ENCODE measurements around the gene TSC1. TPM values are rescaled to one million over a fixed set of nuclear protein-coding genes. Genes with fewer than 3 reads are reported as not detected.

TSC1 gene
- total RNA-seq, 4 donors from 2014 or later, result 48.4 to 206 (median 92.3) TPM

DNA sequence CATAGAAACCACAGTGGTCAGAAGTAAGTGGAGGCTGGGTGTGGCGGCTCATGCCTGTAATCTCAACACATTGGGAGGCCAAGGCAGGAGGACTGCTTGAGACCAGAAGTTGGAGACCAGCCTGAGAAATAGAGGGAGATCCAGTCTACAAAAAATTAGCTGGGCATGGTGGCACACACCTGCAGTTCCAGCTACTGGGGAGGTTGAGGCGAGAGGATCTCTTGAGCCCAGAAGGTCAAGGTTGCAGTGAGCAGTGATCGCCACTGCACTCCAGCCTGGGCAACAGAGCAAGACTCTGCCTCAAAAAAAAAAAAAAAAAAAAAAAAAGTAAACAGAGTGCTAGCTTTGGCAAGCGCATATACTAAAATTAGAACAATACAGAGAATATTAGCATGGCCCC is 90.9 kb downstream of the TSC1 start:
- H3K9me3 ChIP-seq, result no peaks in the 10 kb centered on the region
- in situ Hi-C loops (cut with MboI; ENCODE audit: low pct_ligation_motif_present in 1 of 4, low pct_unique_long_range_greater_than_20kb in 1 of 4, low sequenced_read_pairs in 3 of 4) (no loop called here), intact Hi-C loops (cut with DNase I; ENCODE audit: low total_unique reads) (no loop called here)
- no peaks in the 10 kb centered on the region for H3K36me3 ChIP-seq
- no peak overlapping the region for H3K27ac ChIP-seq
- peaks cover 0 to 18% (median 2%) of the 10 kb centered on the region in 4 donors for H3K4me1 ChIP-seq
- DNase-seq, result no peak
- H3K4me3 ChIP-seq, result no peak overlapping the region
- 93 to 94% methylated on average over 4 of the region's 4 CpGs for WGBS, 2 donors (ENCODE audit: low coverage in 1 of 2)
- TF ChIP-seq POLR2AphosphoS5 (IDR thresholded peaks at IDR 0.05), result no peak
- no peak for TF ChIP-seq EP300 (IDR thresholded peaks at IDR 0.05; ENCODE audit: low read depth)
- TF ChIP-seq, protein P1, sequence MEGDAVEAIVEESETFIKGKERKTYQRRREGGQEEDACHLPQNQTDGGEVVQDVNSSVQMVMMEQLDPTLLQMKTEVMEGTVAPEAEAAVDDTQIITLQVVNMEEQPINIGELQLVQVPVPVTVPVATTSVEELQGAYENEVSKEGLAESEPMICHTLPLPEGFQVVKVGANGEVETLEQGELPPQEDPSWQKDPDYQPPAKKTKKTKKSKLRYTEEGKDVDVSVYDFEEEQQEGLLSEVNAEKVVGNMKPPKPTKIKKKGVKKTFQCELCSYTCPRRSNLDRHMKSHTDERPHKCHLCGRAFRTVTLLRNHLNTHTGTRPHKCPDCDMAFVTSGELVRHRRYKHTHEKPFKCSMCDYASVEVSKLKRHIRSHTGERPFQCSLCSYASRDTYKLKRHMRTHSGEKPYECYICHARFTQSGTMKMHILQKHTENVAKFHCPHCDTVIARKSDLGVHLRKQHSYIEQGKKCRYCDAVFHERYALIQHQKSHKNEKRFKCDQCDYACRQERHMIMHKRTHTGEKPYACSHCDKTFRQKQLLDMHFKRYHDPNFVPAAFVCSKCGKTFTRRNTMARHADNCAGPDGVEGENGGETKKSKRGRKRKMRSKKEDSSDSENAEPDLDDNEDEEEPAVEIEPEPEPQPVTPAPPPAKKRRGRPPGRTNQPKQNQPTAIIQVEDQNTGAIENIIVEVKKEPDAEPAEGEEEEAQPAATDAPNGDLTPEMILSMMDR (IDR thresholded peaks at IDR 0.05), result no peak
- no peak for TF ChIP-seq POLR2A (IDR thresholded peaks at IDR 0.05)
- no peaks in the 10 kb centered on the region for H3K27me3 ChIP-seq

DNA sequence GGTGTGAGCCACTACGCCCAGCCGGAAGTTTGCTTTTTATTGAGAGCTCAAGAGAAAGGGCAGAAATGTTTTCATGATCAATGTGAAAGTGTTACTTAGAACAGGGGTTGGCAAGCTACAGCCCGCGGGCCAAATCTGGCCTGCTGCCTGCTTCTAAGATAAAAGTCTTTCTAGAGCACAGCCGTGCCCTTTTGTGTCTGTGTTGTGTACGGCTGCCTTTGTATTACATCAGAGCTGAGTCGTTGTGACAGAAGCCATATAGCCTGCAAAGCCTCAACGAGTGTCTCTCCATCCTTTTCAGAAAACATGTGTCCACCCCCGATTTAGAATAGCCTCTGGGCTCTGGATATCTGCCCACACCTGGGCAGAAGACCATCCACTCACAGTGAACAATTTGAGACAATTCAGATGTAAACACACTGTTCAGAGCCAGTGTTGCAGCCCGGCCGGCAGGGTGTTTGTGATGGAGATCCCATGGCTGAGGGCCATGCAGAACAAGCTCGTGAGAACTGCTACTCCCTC is 95.2 kb downstream of the TSC1 start:
- Histone ChIP-seq H3K4me3 (peak overlapping the region in 3 of 4 donors; percentile 4 to 36 (median 15)), H3K27ac (peak overlapping the region; percentile 40 to 72 (median 64))

DNA sequence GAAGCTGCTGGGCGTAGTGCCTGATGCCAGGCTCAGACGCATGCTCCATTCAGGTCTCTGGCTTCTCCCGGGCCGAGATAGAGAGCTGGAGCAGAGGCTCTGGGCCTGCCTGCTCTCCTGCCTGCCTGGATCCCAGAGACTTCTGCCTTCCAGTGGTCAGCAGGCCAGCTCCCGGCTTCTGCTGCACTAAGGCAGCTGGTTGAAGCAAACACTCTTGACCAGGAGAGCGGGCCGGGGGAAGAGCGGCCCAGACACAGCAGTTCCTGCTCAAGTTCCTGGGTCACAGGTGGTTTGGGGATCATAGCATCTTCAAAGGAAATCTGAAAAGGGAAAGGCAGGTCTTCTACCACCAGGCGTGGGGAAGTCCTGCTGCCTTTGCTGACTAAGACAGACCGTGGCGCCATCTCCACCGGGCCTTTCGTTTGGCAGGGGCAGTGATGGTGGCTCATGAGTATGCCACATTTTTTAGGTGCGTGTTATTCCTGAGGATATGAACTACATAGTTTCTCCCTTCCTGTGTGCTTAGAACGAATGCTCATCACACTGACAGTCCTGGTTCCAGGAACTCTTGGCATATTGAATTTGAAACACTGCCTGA is 97.4 kb downstream of the TSC1 start:
- 88% methylated on average over 15 of the region's 15 CpGs; no CpG with 5 or more reads in 1 of the 2 donors for WGBS, 2 donors (ENCODE audit: low coverage in 1 of 2)
- in situ Hi-C loops (cut with MboI; ENCODE audit: low pct_ligation_motif_present in 1 of 4, low pct_unique_long_range_greater_than_20kb in 1 of 4, low sequenced_read_pairs in 3 of 4), result no loop called here
- DNase-seq, result no peak
- Histone ChIP-seq H3K4me1 (no peaks in the 10 kb centered on the region), H3K9me3 (no peaks in the 10 kb centered on the region), H3K27me3 (no peaks in the 10 kb centered on the region), H3K27ac (no peak overlapping the region), H3K36me3 (no peaks in the 10 kb centered on the region), H3K4me3 (no peak overlapping the region)
- TF ChIP-seq POLR2A (IDR thresholded peaks at IDR 0.05) (no peak), EP300 (IDR thresholded peaks at IDR 0.05; ENCODE audit: low read depth) (no peak), POLR2AphosphoS5 (IDR thresholded peaks at IDR 0.05) (no peak)
- TF ChIP-seq, protein P1 (IDR thresholded peaks at IDR 0.05), result no peak
- intact Hi-C loops (cut with DNase I; ENCODE audit: low total_unique reads), result no loop called here

More for the DNA sequence above, 95.2 kb downstream of the TSC1 start:
- intact Hi-C loops (cut with DNase I; ENCODE audit: low total_unique reads) (no loop called here), in situ Hi-C loops (cut with MboI; ENCODE audit: low pct_ligation_motif_present in 1 of 4, low pct_unique_long_range_greater_than_20kb in 1 of 4, low sequenced_read_pairs in 3 of 4) (no loop called here)
- Histone ChIP-seq H3K27me3 (no peaks in the 10 kb centered on the region), H3K9me3 (no peaks in the 10 kb centered on the region), H3K36me3 (no peaks in the 10 kb centered on the region), H3K4me1 (no peaks in the 10 kb centered on the region)
- 30 to 41% methylated on average over 6 to 12 of the region's 12 CpGs for WGBS, 2 donors (ENCODE audit: low coverage in 1 of 2)
- DNase-seq, result peak; percentile 58
- TF ChIP-seq POLR2A (IDR thresholded peaks at IDR 0.05) (no peak), POLR2AphosphoS5 (IDR thresholded peaks at IDR 0.05) (peak; percentile 61 to 92 (median 75)), EP300 (IDR thresholded peaks at IDR 0.05; ENCODE audit: low read depth) (peak; percentile 82)
- TF ChIP-seq, protein P1 (IDR thresholded peaks at IDR 0.05), result no peak

- Histone ChIP-seq H3K4me3 (no peak overlapping the region), H3K9me3 (no peaks in the 10 kb centered on the region), H3K36me3 (no peaks in the 10 kb centered on the region), H3K4me1 (no peaks in the 10 kb centered on the region), H3K27me3 (no peaks in the 10 kb centered on the region), H3K27ac (no peak overlapping the region)
- WGBS, 2 donors (ENCODE audit: low coverage in 1 of 2), result 82 to 92% methylated on average over 4 to 12 of the region's 12 CpGs
- TF ChIP-seq POLR2AphosphoS5 (IDR thresholded peaks at IDR 0.05), result no peak
- no peak for TF ChIP-seq EP300 (IDR thresholded peaks at IDR 0.05; ENCODE audit: low read depth)
- TF ChIP-seq, protein P1 (IDR thresholded peaks at IDR 0.05), result no peak
- no peak for TF ChIP-seq POLR2A (IDR thresholded peaks at IDR 0.05)
- no peak for DNase-seq
- in situ Hi-C loops (cut with MboI; ENCODE audit: low pct_ligation_motif_present in 1 of 4, low pct_unique_long_range_greater_than_20kb in 1 of 4, low sequenced_read_pairs in 3 of 4), result no loop called here
- intact Hi-C loops (cut with DNase I; ENCODE audit: low total_unique reads), result no loop called here
Observed at GRCh38 chr9:132846109-132846917, 98.1 kb downstream of the TSC1 start.

All from transverse colon (tissue), 4 donors.